ENCODE data around the gene PDLIM3. TPM values are rescaled to one million over a fixed set of nuclear protein-coding genes. Genes with fewer than 3 reads are reported as not detected.

Gene PDLIM3
- polyA plus RNA-seq, 1 of the 3 experiments (the other 2 are of a cell fraction) = 0.08 TPM

GRCh38 chr4:185514182-185514697 lies 21.1 kb downstream of the PDLIM3 start:
- H2AFZ ChIP-seq (ENCODE audit: low read depth) = no peak overlapping the region
- no peak overlapping the region for H3K4me2 ChIP-seq
- CTCF ChIA-PET = interaction anchor here (1.5 to 1.6 kb wide), 2 partner anchors 28 to 83 kb away, joined by 4 read pairs; no protein-coding TSS in a partner anchor

More at GRCh38 chr4:185514182-185514697, 21.1 kb downstream of the PDLIM3 start:
- no peak for DNase-seq
- Histone ChIP-seq H3K9me2 (no peaks in the 10 kb centered on the region), H3K9ac (no peak overlapping the region), H3K27me3 (ENCODE audit: insufficient read depth) (no peaks in the 10 kb centered on the region), H3K4me1 (ENCODE audit: control insufficient read depth in 1 of 2, insufficient read depth in 2 of 2, low read depth in 1 of 2, low read length in 1 of 2) (no peaks in the 10 kb centered on the region), H3K79me2 (ENCODE audit: insufficient read depth) (no peaks in the 10 kb centered on the region; the same call in 1 of the 2 replicates), H3F3A (replicated peaks; ENCODE audit: insufficient read depth) (no peaks in the 10 kb centered on the region), H3K4me3 (ENCODE audit: low read depth in 2 of 2, low read length in 1 of 2) (no peak overlapping the region), H3K36me3 (replicated peaks in 1 of 2; ENCODE audit: control insufficient read depth in 1 of 2, insufficient read depth in 2 of 2, low read length in 1 of 2) (no peaks in the 10 kb centered on the region), H3K27ac (ENCODE audit: low read depth in 2 of 2, low read length in 1 of 2) (no peak overlapping the region), H4K20me1 (ENCODE audit: insufficient read depth) (no peaks in the 10 kb centered on the region), H3K9me3 (no peaks in the 10 kb centered on the region)
- 88% methylated on average over 17 of the region's 17 CpGs for WGBS (ENCODE audit: low lambda C conversion rate)
- TF ChIP-seq FOXM1 (IDR thresholded peaks at IDR 0.05; ENCODE audit: low read depth) (no peak), FOSL2 (IDR thresholded peaks at IDR 0.05; ENCODE audit: borderline replicate concordance, low read depth) (no peak), MXI1 (IDR thresholded peaks at IDR 0.05; ENCODE audit: low read depth, low read length) (no peak), RCOR1 (IDR thresholded peaks at IDR 0.05; ENCODE audit: low read length) (no peak), MAX (IDR thresholded peaks at IDR 0.05; ENCODE audit: low read depth) (no peak), TEAD4 (IDR thresholded peaks at IDR 0.05; ENCODE audit: borderline replicate concordance, insufficient read depth) (no peak)
- TF ChIP-seq, protein P1, sequence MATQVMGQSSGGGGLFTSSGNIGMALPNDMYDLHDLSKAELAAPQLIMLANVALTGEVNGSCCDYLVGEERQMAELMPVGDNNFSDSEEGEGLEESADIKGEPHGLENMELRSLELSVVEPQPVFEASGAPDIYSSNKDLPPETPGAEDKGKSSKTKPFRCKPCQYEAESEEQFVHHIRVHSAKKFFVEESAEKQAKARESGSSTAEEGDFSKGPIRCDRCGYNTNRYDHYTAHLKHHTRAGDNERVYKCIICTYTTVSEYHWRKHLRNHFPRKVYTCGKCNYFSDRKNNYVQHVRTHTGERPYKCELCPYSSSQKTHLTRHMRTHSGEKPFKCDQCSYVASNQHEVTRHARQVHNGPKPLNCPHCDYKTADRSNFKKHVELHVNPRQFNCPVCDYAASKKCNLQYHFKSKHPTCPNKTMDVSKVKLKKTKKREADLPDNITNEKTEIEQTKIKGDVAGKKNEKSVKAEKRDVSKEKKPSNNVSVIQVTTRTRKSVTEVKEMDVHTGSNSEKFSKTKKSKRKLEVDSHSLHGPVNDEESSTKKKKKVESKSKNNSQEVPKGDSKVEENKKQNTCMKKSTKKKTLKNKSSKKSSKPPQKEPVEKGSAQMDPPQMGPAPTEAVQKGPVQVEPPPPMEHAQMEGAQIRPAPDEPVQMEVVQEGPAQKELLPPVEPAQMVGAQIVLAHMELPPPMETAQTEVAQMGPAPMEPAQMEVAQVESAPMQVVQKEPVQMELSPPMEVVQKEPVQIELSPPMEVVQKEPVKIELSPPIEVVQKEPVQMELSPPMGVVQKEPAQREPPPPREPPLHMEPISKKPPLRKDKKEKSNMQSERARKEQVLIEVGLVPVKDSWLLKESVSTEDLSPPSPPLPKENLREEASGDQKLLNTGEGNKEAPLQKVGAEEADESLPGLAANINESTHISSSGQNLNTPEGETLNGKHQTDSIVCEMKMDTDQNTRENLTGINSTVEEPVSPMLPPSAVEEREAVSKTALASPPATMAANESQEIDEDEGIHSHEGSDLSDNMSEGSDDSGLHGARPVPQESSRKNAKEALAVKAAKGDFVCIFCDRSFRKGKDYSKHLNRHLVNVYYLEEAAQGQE (IDR thresholded peaks at IDR 0.05; ENCODE audit: low read depth, low read length) = no peak
- TF ChIP-seq, protein P2, sequence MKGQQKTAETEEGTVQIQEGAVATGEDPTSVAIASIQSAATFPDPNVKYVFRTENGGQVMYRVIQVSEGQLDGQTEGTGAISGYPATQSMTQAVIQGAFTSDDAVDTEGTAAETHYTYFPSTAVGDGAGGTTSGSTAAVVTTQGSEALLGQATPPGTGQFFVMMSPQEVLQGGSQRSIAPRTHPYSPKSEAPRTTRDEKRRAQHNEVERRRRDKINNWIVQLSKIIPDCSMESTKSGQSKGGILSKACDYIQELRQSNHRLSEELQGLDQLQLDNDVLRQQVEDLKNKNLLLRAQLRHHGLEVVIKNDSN (IDR thresholded peaks at IDR 0.05; ENCODE audit: borderline replicate concordance, low read depth) = no peak
- TF ChIP-seq, protein P3, sequence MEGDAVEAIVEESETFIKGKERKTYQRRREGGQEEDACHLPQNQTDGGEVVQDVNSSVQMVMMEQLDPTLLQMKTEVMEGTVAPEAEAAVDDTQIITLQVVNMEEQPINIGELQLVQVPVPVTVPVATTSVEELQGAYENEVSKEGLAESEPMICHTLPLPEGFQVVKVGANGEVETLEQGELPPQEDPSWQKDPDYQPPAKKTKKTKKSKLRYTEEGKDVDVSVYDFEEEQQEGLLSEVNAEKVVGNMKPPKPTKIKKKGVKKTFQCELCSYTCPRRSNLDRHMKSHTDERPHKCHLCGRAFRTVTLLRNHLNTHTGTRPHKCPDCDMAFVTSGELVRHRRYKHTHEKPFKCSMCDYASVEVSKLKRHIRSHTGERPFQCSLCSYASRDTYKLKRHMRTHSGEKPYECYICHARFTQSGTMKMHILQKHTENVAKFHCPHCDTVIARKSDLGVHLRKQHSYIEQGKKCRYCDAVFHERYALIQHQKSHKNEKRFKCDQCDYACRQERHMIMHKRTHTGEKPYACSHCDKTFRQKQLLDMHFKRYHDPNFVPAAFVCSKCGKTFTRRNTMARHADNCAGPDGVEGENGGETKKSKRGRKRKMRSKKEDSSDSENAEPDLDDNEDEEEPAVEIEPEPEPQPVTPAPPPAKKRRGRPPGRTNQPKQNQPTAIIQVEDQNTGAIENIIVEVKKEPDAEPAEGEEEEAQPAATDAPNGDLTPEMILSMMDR (IDR thresholded peaks at IDR 0.05) = no peak
- POLR2A ChIA-PET = no interaction called here
